ENCODE measurements around the gene DHRS7B.
"Not testable (repeated sequence)": the region's sequence is repeated elsewhere in the genome, so short reads cannot be mapped to it uniquely, and the experiment has no call there.

The DHRS7B gene

DNA sequence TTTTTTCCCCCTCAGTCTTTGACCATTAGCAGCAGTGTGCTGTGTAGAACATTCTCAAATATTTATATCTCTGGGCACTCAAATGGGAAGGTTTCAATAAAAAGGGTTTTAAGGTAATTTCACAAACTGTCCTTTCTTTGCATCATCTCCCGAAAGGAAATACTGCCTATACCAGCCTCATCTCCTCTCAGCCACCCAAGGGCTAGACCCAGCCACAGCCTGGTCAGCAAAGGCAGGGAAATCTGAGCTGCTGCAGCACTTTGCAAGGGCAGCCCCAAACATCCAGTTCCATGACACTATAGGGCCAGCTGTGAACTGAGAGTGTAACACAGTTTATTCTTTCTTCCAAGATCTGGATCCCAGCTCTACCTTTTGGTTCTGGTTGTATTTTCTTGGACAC, 58.3 kb downstream of the DHRS7B start:
- no peak for DNase-seq

DNA sequence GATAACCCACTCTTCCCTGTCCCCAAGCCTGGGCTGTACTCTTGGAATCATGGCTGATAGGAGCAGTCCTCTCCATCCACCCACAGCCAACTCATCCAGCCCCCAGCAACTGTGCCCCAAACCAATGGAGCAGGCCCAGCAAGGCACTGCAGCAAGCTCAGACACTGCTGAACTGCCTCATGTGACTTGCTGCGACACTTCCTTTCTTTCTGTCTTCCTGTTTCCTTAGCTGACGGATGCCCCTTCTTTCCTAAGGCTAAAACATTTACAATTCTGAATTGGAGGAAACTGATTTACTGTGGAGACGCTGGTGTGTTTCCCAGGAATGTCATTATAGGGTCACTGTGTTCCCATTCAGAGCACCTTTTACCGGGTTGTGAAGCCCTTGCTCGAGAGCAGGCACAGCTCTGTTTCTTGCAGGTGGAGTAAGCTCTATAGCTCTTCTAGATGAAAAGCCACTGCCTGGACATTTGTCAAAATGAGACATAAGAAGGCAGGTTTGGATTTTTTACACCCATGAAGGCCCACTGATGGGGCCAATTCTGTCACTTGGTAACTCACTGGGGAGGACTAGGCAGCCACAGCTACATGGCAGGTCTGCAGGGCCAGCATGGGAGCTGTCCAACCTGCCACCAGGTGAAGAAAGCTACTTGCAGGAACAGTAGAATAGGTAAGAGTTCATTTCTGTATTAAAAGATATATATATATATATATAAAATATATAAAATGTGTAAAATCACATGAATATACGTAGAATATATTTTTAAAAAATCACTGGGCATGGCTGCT, 59.8 kb downstream of the DHRS7B start:
- DNase-seq: no peak

DNA sequence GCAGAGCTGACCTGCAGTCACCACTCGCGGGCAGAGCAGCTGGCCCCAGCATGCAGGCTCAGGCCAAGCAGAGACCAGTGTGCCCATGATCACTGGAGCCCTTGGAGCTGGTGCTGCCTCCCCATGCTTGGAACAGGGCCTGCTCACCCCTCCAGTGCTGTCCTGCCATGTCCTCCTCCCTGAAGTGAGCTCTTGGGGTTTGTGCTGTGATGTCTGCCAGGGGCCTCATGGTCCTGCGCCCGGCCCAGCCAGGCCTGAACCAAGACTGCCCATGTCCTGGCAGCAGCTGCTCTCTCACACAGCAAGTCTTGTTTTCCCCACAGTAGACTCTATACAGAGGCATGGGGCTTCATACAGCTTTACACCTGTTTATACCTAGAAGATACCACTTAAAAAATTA, 62.6 kb downstream of the DHRS7B start:
- DNase-seq: no peak

DNA sequence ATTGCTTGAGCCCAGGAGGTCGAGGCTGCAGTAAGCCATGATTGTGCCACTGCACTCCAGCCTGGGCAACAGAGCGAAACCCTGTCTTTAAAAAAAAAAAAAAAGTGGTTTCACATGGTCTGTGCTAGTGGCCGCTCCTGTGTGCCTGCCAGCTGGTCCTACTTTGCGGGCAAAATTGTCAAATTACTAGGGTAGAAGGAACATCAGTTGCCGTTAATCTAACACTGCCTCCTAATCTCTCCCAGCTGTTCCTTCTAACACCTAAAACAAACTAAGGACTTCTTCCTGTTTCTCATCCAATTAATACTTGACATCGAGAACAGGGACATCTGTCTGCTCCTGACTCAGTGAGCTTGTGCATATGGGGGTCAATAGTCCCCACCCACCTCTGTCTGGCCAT, 63.3 kb downstream of the DHRS7B start:
- no peak for DNase-seq

DNA sequence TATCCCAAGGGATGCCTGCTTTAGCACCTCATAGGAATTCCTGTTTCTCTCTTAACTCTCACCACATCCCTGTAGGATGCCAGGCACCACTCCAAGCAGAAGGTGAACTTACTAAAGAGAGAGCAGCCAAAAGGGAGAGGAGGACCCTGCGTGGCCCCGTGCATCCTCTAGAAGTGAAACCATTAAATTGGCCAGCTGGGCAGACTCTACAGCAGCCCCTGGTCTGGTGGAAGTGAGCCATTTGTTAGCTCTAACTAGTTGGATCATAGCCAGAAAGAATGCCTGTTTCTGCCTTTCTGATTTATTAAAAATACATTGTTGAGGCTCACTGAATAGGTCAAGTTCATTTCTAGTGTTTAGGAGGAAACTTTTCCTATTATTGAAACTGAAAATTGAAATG, 64.9 kb downstream of the DHRS7B start:
- DNase-seq: no peak

DNA sequence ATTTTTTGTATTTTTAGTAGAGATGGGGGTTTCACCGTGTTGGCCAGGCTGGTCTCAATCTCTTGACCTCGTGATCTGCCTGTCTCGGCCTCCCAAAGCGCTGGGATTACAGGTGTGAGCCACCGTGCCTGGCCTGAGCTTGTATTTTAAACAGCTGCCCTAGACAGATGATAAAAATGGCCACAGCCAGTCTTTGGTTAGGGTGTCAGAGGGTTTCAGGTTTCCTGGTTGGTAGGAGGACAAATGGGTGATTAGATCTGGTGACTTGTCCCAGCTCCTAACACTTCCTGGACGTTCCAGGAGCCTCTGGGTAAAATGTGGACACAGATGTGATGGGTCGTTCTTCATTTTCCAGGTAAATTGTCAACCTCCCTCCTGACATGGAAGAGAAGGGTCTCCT, 65.7 kb downstream of the DHRS7B start:
- not testable (repeated sequence) for DNase-seq

DNA sequence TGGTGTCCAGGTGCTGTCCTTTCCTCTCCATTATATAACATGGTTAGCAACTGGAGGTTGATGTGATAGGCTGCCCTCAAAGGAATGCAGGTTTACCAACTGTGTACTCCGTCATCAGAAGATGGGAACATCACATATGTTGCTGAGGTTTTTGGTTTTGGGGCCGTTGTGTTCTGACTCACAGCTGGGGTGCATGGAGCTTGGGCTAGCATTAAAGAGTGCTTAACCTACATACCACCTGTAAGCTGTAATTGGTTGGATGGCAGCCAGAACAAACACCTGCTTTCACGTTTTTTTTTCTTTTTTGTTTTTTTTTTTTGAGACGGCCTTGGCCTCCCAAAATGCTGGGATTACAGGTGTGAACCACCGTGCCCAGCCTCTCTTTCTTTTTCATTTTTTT, 66.3 kb downstream of the DHRS7B start:
- peak; percentile 86 for DNase-seq

DNA sequence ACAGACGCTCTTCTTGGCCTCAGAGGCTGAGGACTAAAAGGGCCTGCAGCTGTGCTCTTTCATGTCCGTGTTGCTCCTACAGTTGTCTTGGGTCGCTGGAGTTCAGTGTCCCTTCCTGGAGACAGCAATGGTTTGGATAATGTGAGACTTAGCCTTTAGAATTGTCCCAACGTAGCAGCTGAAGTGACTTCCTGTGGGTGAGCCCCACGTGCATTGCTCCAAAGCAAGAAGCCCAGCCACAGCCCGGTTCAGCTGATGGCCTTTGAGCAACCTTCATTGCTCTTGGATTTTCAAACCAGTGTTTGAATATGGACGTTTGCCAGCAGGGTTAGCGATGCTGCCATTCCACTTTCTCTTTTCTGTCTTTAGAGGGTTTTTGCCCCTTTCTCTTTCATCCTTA, 67.5 kb downstream of the DHRS7B start:
- no peak for DNase-seq

DNA sequence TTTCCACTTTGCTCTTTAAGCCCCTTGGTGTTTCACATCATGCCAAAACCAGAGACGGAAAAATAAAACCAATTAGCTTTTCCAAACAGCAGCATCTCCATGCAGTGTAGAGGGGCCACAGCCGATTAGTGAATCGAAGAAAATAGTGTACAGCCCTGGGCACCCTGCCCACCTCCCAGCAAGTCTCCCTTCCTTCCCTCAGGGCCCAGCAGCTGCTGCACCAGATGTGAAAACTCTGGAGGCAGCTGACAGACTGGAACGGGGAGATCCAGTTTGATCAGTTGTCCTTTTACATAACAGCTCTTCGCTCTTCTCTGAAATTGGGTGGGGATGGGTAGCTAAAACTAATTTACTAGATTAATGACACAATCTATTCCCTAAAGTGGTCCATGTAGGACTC, 67.9 kb downstream of the DHRS7B start:
- no peak for DNase-seq

DNA sequence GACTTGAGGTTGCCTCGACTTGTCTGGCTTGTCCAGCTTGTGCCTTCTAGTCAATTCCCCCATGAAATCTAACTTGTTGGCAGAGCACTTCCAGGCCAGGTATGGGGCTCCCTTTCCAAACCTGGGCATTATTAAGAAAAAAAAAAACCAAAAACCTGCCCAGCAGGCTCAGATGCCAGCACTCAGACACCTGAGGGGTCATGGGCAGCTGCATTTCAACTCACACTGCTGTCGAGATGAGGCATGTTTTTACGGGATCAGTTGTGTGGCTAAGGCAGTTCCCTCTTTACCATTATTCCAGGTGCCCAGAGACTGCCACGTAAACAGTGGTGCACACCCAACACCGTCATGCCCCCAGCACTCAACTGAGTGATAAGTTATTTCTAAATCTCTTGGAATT, 69.4 kb downstream of the DHRS7B start:
- no peak for DNase-seq

DNA sequence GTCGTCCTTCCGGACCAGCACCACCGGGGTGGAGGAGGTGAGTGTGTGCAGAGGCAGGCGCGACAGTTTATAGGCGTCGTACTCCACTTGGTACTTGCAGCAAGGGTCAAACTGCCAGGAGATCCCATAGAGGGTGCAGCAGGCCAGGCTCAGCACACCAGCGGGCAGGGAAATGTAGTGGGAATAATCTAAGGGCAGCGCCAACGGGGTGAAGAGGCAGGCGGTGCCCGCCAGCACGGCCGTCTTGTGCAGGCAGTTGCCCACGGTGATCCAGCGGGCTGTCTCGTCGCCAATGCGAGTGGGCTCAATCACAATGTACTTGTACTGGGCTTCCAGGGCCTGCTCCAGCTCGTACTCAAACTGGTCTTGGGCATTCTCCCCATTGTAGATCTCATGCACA, 71.6 kb downstream of the DHRS7B start:
- DNase-seq: no peak

DNA sequence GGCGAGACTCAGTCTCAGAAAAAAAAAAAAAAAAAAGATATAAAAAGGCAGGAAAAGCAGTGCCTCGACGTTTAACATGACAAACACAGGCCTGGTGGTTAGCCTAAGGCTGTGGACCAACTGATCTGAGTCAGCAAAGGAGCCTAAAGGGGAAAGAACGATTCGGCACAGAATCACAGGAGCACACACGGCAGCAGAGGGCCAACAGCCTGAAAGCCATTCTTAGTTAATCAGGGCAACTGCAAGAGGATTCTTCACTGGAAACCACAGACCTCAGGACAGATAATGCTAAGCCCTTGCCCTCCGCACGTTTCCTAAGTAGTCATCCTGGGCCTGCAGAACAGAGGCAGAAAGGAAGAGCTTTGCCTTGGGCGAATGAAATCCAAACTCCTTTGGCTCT, 72.5 kb downstream of the DHRS7B start:
- DNase-seq: no peak

DNA sequence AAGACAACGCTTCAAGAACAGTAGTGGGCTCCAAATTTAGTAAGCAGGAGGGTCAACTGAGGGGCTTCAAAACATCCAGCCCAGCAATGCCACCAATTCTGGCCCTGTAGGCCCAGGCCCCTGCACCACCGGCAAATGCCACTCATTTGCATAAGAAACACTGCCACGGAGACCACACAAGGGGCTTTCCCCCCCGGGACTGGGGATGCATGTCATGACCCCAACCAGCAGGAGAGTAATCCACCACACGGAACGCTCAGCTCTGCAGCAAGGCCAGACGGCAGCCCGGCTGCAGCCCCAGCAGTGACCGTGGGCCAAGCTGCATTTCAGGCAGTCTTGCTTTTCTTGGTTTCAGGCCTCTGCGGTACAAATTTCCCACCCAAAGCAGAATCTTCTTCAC, 73.1 kb downstream of the DHRS7B start:
- DNase-seq: no peak

DNA sequence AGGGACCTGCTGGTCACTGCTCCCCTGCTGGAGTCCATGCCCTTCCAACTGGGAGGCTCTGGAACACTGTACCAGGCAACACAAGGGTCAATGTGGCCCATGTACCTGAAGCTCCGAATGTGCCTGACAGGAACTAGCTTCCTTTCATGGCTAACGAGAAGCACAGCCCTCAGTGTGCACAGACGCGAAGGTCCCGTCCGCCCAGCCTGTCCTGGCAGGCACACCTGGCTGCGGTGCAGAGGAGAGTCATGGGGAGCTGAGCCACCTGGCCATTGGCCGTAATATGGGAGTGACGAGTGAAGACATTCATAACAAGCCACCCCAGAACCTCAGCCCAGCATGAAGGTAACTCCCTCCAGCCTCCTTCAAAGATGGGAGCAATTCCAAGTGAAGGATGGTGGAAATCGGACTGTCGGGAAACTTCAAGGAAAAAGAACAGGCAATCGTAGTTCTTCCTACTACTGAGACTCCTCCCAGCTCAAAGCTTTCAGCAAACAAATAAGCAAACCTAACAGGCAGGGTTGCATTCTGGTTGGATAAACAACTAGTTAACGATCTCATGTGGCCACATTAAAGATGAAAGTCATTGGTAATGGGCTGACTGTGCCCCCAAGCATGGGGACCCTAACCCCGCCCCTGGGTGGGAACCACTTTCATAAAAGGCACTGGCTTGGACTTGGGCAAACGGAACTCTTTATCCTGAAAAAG, 74.0 kb downstream of the DHRS7B start:
- no peak for DNase-seq

DNA sequence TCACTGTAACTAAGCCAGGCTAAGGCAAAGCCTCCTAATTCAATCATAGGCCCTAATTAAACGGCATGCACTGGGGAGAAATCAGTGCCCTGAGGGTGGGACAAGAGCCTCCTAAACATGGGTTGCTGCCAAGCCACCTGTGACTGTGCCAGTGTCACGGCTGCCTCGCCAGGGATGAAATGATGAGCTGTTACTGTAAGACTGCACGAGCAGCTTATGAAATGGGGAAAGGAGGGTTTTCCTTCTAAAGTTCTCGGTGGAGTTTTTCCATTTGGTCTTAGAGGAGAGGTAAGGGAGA, 74.5 kb downstream of the DHRS7B start:
- DNase-seq: no peak

DNA sequence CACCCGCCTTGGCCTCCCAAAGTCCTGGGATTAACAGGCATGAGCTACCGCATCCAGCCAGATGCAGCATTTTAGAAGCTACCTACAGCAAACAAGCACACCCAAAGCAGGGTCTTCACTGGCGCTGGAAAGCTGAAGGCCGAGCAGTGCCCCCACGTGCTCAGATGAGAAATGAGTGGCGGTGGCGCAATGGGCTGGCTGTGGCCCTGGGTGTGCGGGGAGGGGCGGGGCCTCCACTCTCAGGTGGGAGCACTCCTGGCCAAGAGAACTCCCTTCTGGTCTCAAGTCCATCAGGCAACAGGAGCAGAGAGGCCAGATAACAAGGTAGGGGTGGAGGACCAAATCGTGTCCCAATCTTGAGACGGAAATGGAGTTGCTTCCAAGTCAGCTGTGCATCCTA, 75.1 kb downstream of the DHRS7B start:
- DNase-seq: no peak

DNA sequence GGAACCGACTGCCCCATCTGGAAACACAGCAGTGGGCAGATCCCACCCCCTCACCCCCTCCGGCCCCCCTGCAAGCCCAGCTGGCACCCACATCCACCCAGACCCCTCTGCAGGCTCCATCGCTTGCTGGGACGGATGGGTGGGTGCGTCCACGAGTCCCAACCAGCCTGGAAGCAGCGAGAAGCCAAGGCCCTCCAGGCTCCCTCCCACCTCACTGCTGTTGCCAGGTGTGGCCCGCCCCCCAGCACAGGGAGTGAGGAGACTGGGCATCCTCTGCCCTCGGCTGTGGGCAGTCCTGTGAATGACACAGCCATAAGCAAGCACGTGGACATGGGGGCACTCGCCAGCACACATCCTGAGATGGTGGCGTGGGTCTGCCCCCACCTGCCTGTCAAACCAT, 75.7 kb downstream of the DHRS7B start:
- no peak for DNase-seq

DNA sequence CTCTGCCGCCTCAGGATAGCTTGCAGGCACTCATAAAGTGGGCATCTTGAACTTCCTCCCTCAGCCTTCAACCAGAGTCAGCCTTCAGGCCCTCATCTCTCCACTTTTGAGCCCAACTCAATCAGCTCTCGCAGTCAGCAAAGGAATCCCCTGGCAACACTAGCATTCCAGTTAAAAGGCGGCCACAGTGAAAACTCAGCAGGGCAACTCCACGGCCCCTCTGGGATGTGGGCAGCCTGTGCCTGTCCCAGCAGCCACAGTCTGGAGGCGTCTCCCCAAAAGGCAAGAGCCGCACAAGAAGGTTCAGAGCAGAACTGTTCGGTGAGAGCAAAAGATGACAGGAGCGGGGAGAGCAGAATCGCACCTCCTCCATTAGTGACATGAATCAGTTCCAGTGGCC, 78.2 kb downstream of the DHRS7B start:
- no peak for DNase-seq

DNA sequence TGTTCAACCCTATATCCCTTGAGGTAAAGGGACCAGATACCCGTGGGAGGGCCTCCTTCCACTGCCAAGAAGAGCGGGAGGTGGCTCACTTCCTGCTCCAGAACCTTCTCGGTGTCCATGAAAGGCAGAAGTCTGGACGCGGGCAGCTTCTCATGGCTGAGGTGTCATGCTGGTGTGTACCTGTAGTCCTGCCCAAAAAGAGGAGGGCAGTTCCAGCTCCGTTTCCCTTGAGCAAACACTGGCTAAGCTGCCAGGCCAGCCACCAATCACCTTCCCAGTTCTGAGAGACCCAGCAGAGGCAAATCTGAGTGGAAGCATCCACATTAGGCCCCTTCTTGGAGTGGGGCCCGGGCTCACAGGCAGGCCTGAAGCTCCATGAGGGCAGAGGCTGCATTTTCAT, 81.6 kb downstream of the DHRS7B start:
- DNase-seq: no peak

DNA sequence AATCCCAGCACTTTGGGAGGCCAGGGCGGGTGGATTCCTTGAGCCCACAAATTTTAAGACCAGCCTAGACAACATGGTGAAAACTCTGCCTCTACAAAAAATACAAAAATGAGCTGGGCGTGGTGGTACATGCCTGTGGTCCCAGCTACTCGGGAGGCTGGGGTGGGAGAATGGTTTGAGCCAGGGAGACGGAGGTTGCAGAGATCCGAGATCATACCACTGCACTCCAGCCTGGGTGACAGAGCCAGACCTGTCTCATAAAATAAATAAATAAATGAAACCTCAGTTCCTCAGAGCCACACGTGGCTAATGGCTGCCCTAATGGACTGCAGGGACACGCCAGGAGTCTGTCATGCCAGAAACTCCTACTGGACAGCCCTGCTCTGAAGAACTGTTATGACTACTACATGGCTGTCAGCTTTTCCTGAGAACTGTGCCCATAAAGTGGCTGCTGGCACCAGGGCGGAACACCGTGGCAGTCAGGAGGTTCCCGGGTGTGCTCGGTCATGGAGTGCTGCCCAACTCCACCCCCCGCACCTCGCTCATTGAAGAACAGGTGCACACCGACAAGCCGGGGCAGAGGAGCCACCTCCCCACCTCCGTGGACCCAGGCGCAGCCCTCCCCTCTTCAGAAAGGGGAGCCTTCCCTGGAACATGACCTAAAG, 82.9 kb downstream of the DHRS7B start:
- no peak for DNase-seq

DNA sequence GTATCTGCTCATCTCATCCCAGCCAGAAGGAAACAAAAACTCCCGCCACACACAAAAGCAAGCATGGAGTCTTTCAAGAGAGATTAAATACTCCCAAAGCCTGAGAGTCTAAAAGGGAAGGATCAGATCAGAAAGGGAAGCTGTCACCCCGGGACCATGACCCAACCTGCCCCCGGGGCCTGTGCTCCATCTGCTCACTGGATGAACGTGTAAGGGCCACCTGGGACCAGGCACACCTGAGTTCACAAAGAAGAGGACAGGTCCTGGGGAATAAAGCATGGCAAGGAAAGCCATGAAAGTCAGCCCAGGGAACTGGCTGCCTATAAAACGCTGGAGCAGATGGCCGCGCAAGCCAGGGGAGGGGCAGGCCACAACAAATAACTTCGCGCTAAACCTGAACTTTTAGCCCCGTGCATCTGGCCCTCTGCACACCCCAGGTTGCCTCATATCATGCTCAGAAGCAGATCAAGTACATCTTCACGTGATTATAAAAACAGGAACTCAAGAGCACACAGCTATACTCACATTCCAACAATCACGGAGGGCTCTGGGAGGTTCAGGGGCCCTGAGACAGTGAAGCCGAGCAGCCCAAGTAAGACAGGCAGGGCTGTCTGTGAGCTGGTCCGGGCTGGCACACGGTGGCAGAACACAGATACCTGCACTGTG, 83.8 kb downstream of the DHRS7B start:
- DNase-seq: no peak

DNA sequence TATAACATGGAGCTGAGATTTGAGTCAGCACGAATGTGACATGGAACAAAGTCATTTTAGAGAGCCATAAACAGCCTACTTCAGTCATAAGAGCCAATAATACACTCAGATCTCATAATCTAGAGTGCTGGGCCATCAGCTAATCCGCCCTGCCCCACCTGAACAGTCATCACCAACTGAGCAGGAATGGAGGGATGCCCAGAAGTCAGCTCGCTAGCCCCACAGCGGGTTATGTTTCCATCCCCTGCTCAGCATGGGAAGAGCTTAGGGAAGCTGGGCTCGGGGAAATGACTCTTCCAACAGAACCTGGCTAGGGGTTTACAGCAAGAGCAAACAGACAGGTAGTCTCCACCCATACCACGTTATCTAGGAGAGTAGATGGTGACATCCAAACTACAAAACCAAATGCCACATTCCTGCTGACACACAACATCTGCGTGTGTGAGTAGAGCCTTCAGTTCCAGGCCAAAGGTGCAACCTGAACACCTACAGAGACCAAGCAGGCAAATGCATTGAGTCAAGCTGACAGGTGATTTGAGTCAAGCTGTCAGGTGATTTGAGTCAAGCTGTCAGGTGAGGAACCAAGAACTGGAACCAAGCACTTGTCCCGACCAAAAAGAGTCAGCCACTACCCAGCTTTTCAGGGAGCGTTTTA, 85.2 kb downstream of the DHRS7B start:
- DNase-seq: no peak

All from NCI-H146 (cell line).